Pancreas (tissue), 10 donors: ENCODE measurements around the gene IL1A. TPM values are rescaled to one million over a fixed set of nuclear protein-coding genes. Genes with fewer than 3 reads are reported as not detected.

Experiments
- ATAC-seq, 4 donors: fragments of 200-7000 bp; cut with Tn5 transposase; one replicate each; pipeline versions ENCODE4 v1.8.0 to v1.9.1; 2020; ENCODE audit warnings: mild to moderate bottlenecking in 4 of 4, moderate library complexity in 4 of 4
- DNase-seq, 6 donors: peaks; one replicate each; pipeline ENCODE4 v3.0.0-alpha.2; 2020
- FAIRE-seq: peaks from 2 replicates; lab custom pipeline; 2012; peaks lifted over from hg19 to GRCh38; lab: Jason Lieb, UNC
- H3K27ac ChIP-seq, 4 donors: fragments of 200-600 bp; sonication (generic); 1 replicate in 3 of 4; 2 replicates in 1 of 4; pipeline versions ENCODE4 v1.5.0 to v1.8.0; 2020
- H3K27me3 ChIP-seq, 4 donors: fragments of 200-600 bp; one replicate each; pipeline ENCODE4 v1.8.0; 2021
- H3K36me3 ChIP-seq, 3 donors: fragments of 200-600 bp; sonication (generic) in 1 of 3; one replicate each; pipeline versions ENCODE4 v1.5.0 to v1.8.0; 2020 to 2021
- H3K4me1 ChIP-seq, 3 donors: fragments of 200-600 bp; one replicate each; pipeline ENCODE4 v1.8.0; 2021
- H3K4me3 ChIP-seq, 4 donors: fragments of 200-600 bp; sonication (generic) in 2 of 4; one replicate each; pipeline versions ENCODE4 v1.5.0 to v1.8.0; 2020 to 2021
- H3K9me3 ChIP-seq, 4 donors: fragments of 200-600 bp; one replicate each; pipeline ENCODE4 v1.8.0; 2021
- CTCF ChIP-seq, 4 donors: fragments of 200-600 bp; sonication (generic) in 3 of 4; IDR thresholded peaks; one replicate each; pipeline versions ENCODE4 v1.5.0 to v1.8.0; 2021; ENCODE audit warnings: antibody characterized with exemption in 4 of 4
- WGBS, 2 donors: extraction: QIAGEN DNeasy Blood & Tissue Kit; methylation state at CpG; one replicate each; pipeline ENCODE4 v1.1.7; 2013; 5-methylcytosine and 5-hydroxymethylcytosine counted together
- intact Hi-C, 3 donors: fragments of 100-400 bp; cut with DNase I; formaldehyde crosslinking; loops; one replicate each; pipeline versions ENCODE4 v1.11.1 to v1.14.2; 2022
- polyA plus RNA-seq, 2 donors: library from polyadenylated mRNA; stranded (reverse); fragments of 200-250 nt; gene quantifications; one replicate each; pipeline ENCODE4 v1.2.3, GENCODE V29; 2013
- total RNA-seq, 6 donors: library from RNA; stranded (reverse); fragmentation: NEBNext Ultra II Directional in 4 of 6; extraction: Animal tissue kit (Norgen Biotek cat#: 25700) in 4 of 6; gene quantifications; one replicate each; pipeline versions ENCODE4 v1.2.1 to v1.2.4, GENCODE V29; 2021 to 2023
- donor health status: healthy with polysubstance abuse.
- donor health status: DM: no; HTN: no; CAD: no; lungs with moderate emphysema.
- donor health status: DM: no; HTN: no; CAD: no.
- donor health status: control.
- donor health status: control.
- donor health status: Bipolar disorder and iron deficiency.
- donor health status: DM: yes; HTN: yes; CAD: no.
- donor health status: DM: no; HTN: no; CAD: no.
- donor health status: DM: no; HTN: no; CAD: no.
- donor health status: DM: yes; HTN: yes; CAD: no.

Gene IL1A
- total and polyA plus RNA-seq, 8 donors, result 0.05 to 0.18 (median 0.09) TPM; not detected in 4

- intact Hi-C loops, result no loop called here
- no peak for FAIRE-seq
- no peaks in the 10 kb centered on the region for H3K9me3 ChIP-seq
- WGBS, 2 donors, result 85% methylated on average over 15 of the region's 15 CpGs
- DNase-seq, result no peak
- no peak overlapping the region for H3K27ac ChIP-seq
- no peaks in the 10 kb centered on the region for H3K27me3 ChIP-seq
- H3K4me3 ChIP-seq, result no peak overlapping the region
- no peak for ATAC-seq
- H3K36me3 ChIP-seq, result no peaks in the 10 kb centered on the region
- peaks cover 11 to 22% (median 16%) of the 10 kb centered on the region in 3 donors for H3K4me1 ChIP-seq
- no peak for TF ChIP-seq CTCF (IDR thresholded peaks at IDR 0.05)
These were observed 47.9 kb upstream of the IL1A start for GRCh38 chr2:112831946-112832840.

GRCh38 chr2:112831513-112831845 is 47.2 kb upstream of the IL1A start:
- no peak for FAIRE-seq
- no peak for ATAC-seq
- intact Hi-C loops, result no loop called here

GRCh38 chr2:112830682-112831512 is 46.6 kb upstream of the IL1A start:
- H3K4me3 ChIP-seq, result no peak overlapping the region
- no peaks in the 10 kb centered on the region for H3K27me3 ChIP-seq
- H3K4me1 ChIP-seq, result peaks cover 11 to 21% (median 16%) of the 10 kb centered on the region in 3 donors
- no peaks in the 10 kb centered on the region for H3K36me3 ChIP-seq
- no peaks in the 10 kb centered on the region for H3K9me3 ChIP-seq
- FAIRE-seq (no peak), DNase-seq (no peak), ATAC-seq (no peak)
- intact Hi-C loops, result no loop called here
- no peak for TF ChIP-seq CTCF (IDR thresholded peaks at IDR 0.05)
- WGBS, 2 donors, result 68 to 73% methylated on average over 5 of the region's 5 CpGs
- no peak overlapping the region for H3K27ac ChIP-seq

More at GRCh38 chr2:112831513-112831845, 47.2 kb upstream of the IL1A start:
- no peak for DNase-seq
- no peak for TF ChIP-seq CTCF (IDR thresholded peaks at IDR 0.05)
- Histone ChIP-seq H3K27ac (no peak overlapping the region), H3K4me1 (peaks cover 11 to 22% (median 16%) of the 10 kb centered on the region in 3 donors), H3K36me3 (no peaks in the 10 kb centered on the region), H3K27me3 (no peaks in the 10 kb centered on the region), H3K9me3 (no peaks in the 10 kb centered on the region), H3K4me3 (no peak overlapping the region)
- 44 to 48% methylated on average over 2 of the region's 2 CpGs for WGBS, 2 donors

- Histone ChIP-seq H3K4me3 (no peak overlapping the region), H3K4me1 (peaks cover 11 to 14% (median 13%) of the 10 kb centered on the region in 3 donors), H3K9me3 (no peaks in the 10 kb centered on the region), H3K36me3 (no peaks in the 10 kb centered on the region), H3K27me3 (no peaks in the 10 kb centered on the region), H3K27ac (no peak overlapping the region)
- ATAC-seq (no peak), FAIRE-seq (no peak), DNase-seq (no peak)
- intact Hi-C loops, result no loop called here
- WGBS, 2 donors, result 94 to 96% methylated on average over 10 of the region's 10 CpGs
- TF ChIP-seq CTCF (IDR thresholded peaks at IDR 0.05), result no peak
These were observed 45.8 kb upstream of the IL1A start for GRCh38 chr2:112829961-112830681.
